HEK293 (cell line): ENCODE data around the gene TEX53.

Experiments used
- CTCF ChIA-PET: fragments of 350-600 bp; formaldehyde crosslinking; extraction: SDS; loops from one replicate; lab custom pipeline; 2021; ENCODE audit warnings: antibody characterized with exemption; lab: Yijun Ruan, JAX
- POLR2A ChIA-PET: fragments of 300-600 bp; formaldehyde crosslinking; extraction: SDS; loops from one replicate; lab custom pipeline; 2020; ENCODE audit warnings: antibody characterized with exemption, inconsistent platforms; lab: Yijun Ruan, JAX
- H3K27ac ChIP-seq: fragments of 200-500 bp; sonication (Bioruptor generic); 2 replicates; pipeline ENCODE4 v1.5.1; 2014; ENCODE audit warnings: low read depth, low read length, control low read depth, inconsistent platforms; ENCODE audit errors: extremely low read depth
- H3K36me3 ChIP-seq, 2 experiments: fragments of 200-500 bp in 1 of 2; sonication (Bioruptor generic) in 1 of 2; 1 replicate in 1 of 2; 2 replicates in 1 of 2; pipeline ENCODE4 v1.5.1; 2014 to 2017; ENCODE audit warnings: inconsistent platforms in 2 of 2, low read length in 2 of 2; ENCODE audit not compliant: control insufficient read depth in 2 of 2, insufficient read depth in 1 of 2
- H3K4me1 ChIP-seq: fragments of 200-500 bp; sonication (Bioruptor generic); 2 replicates; pipeline ENCODE4 v1.5.1; 2014; ENCODE audit warnings: mild to moderate bottlenecking, low read length, inconsistent platforms; ENCODE audit not compliant: control insufficient read depth, insufficient read depth
- H3K4me3 ChIP-seq: 2 replicates; pipeline ENCODE4 v1.5.1; 2011; ENCODE audit warnings: low read depth, mild to moderate bottlenecking, control low read depth, low read length, moderate library complexity
- H3K9me3 ChIP-seq: fragments of 200-500 bp; sonication (Bioruptor generic); 2 replicates; pipeline ENCODE4 v1.5.1; 2014; ENCODE audit warnings: low read depth, low read length, inconsistent platforms; ENCODE audit not compliant: control insufficient read depth, insufficient read depth
- EGR2 ChIP-seq: fragments of 450-650 bp; formaldehyde crosslinking; IDR thresholded peaks from 2 replicates; pipeline ENCODE4 v1.5.1; 2016; ENCODE audit warnings: low read depth, missing biosample characterization, missing genetic modification characterization
- HIC1 ChIP-seq: fragments of 450-650 bp; formaldehyde crosslinking; IDR thresholded peaks from 2 replicates; pipeline ENCODE4 v1.5.1; 2016; ENCODE audit warnings: missing biosample characterization, missing genetic modification characterization
- SCRT1 ChIP-seq: fragments of 450-650 bp; formaldehyde crosslinking; IDR thresholded peaks from 2 replicates; pipeline ENCODE4 v1.5.1; 2016; ENCODE audit warnings: missing biosample characterization, missing genetic modification characterization, borderline replicate concordance
- ZBTB1 ChIP-seq: fragments of 450-650 bp; formaldehyde crosslinking; IDR thresholded peaks from 2 replicates; pipeline ENCODE4 v1.5.1; 2016; ENCODE audit warnings: missing biosample characterization, missing genetic modification characterization
- ZBTB48 ChIP-seq: fragments of 450-650 bp; formaldehyde crosslinking; IDR thresholded peaks from 2 replicates; pipeline ENCODE4 v1.5.1; 2016; ENCODE audit warnings: missing biosample characterization, missing genetic modification characterization
- ZBTB8A ChIP-seq: fragments of 450-650 bp; formaldehyde crosslinking; IDR thresholded peaks from 2 replicates; pipeline ENCODE4 v1.5.1; 2016; ENCODE audit warnings: missing biosample characterization, missing genetic modification characterization
- ZNF16 ChIP-seq: fragments of 450-650 bp; formaldehyde crosslinking; IDR thresholded peaks from 2 replicates; pipeline ENCODE4 v1.5.1; 2016; ENCODE audit warnings: low read depth, missing biosample characterization, missing genetic modification characterization
- ZNF19 ChIP-seq: fragments of 450-650 bp; formaldehyde crosslinking; IDR thresholded peaks from 2 replicates; pipeline ENCODE4; 2016; ENCODE audit warnings: missing biosample characterization, missing genetic modification characterization, low read depth
- ZNF292 ChIP-seq: fragments of 450-650 bp; formaldehyde crosslinking; IDR thresholded peaks from 2 replicates; pipeline ENCODE4 v1.5.1; 2016; ENCODE audit warnings: low read depth, missing biosample characterization, missing genetic modification characterization, borderline replicate concordance
- ZNF404 ChIP-seq: fragments of 450-650 bp; formaldehyde crosslinking; IDR thresholded peaks from 2 replicates; pipeline ENCODE4 v1.5.1; 2017; ENCODE audit warnings: missing biosample characterization, missing genetic modification characterization
- ZNF423 ChIP-seq: fragments of 450-650 bp; formaldehyde crosslinking; IDR thresholded peaks from 2 replicates; pipeline ENCODE4 v1.5.1; 2016; ENCODE audit warnings: missing biosample characterization, missing genetic modification characterization
- ZNF426 ChIP-seq: fragments of 450-650 bp; formaldehyde crosslinking; IDR thresholded peaks from 2 replicates; pipeline ENCODE4 v1.5.1; 2017; ENCODE audit warnings: missing biosample characterization, missing genetic modification characterization, mild to moderate bottlenecking, inconsistent platforms, moderate library complexity
- ZNF48 ChIP-seq: fragments of 450-650 bp; formaldehyde crosslinking; IDR thresholded peaks from 2 replicates; pipeline ENCODE4 v1.5.1; 2016; ENCODE audit warnings: missing biosample characterization, missing genetic modification characterization
- ZNF518A ChIP-seq: fragments of 450-650 bp; formaldehyde crosslinking; conservative IDR thresholded peaks from 2 replicates; pipeline ENCODE4 v1.5.1; 2016; ENCODE audit warnings: low read depth, missing biosample characterization, missing genetic modification characterization
- ZNF549 ChIP-seq: fragments of 450-650 bp; IDR thresholded peaks from 2 replicates; pipeline ENCODE4 v1.5.1; 2018; ENCODE audit warnings: missing biosample characterization, missing genetic modification characterization, mild to moderate bottlenecking, inconsistent platforms, moderate library complexity
- ZNF645 ChIP-seq: fragments of 450-650 bp; formaldehyde crosslinking; IDR thresholded peaks from 2 replicates; pipeline ENCODE4; 2016; ENCODE audit warnings: missing biosample characterization, missing genetic modification characterization
- ZNF785 ChIP-seq: fragments of 450-650 bp; formaldehyde crosslinking; IDR thresholded peaks from 2 replicates; pipeline ENCODE4 v1.5.1; 2016; ENCODE audit warnings: missing biosample characterization, missing genetic modification characterization
- TF ChIP-seq, protein P1 (sequence below): fragments of 450-650 bp; formaldehyde crosslinking; conservative IDR thresholded peaks from 2 replicates; pipeline ENCODE4 v1.5.1; 2016; ENCODE audit warnings: low read depth, missing biosample characterization, missing genetic modification characterization
- TF ChIP-seq, protein P2 (sequence below): fragments of 450-650 bp; IDR thresholded peaks from 2 replicates; pipeline ENCODE4 v1.5.1; 2018; ENCODE audit warnings: missing biosample characterization, missing genetic modification characterization
- TF ChIP-seq, protein P3 (sequence below): fragments of 450-650 bp; formaldehyde crosslinking; IDR thresholded peaks from 2 replicates; pipeline ENCODE4 v1.5.1; 2017; ENCODE audit warnings: missing biosample characterization, missing genetic modification characterization

The TEX53 gene

GRCh38 chr9:114657705-114658104 lies at the start of gene TEX53:
TSS of gene TEX53 (minus strand) at chr9:114657805. CDS start at chr9:114657774, 31 bp downstream.
- no peak within 1 kb of the TSS for H3K27ac ChIP-seq
- H3K36me3 ChIP-seq, result no peaks in the 10 kb centered on the region
- no peaks in the 10 kb centered on the region for H3K9me3 ChIP-seq
- POLR2A ChIA-PET, result no interaction called here
- no peak for TF ChIP-seq ZNF404 (tag by site-specific recombination)
- no peak for TF ChIP-seq EGR2 (tag by site-specific recombination)
- TF ChIP-seq ZBTB48 (tag by site-specific recombination), result no peak
- TF ChIP-seq, protein P1, sequence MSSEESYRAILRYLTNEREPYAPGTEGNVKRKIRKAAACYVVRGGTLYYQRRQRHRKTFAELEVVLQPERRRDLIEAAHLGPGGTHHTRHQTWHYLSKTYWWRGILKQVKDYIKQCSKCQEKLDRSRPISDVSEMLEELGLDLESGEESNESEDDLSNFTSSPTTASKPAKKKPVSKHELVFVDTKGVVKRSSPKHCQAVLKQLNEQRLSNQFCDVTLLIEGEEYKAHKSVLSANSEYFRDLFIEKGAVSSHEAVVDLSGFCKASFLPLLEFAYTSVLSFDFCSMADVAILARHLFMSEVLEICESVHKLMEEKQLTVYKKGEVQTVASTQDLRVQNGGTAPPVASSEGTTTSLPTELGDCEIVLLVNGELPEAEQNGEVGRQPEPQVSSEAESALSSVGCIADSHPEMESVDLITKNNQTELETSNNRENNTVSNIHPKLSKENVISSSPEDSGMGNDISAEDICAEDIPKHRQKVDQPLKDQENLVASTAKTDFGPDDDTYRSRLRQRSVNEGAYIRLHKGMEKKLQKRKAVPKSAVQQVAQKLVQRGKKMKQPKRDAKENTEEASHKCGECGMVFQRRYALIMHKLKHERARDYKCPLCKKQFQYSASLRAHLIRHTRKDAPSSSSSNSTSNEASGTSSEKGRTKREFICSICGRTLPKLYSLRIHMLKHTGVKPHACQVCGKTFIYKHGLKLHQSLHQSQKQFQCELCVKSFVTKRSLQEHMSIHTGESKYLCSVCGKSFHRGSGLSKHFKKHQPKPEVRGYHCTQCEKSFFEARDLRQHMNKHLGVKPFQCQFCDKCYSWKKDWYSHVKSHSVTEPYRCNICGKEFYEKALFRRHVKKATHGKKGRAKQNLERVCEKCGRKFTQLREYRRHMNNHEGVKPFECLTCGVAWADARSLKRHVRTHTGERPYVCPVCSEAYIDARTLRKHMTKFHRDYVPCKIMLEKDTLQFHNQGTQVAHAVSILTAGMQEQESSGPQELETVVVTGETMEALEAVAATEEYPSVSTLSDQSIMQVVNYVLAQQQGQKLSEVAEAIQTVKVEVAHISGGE (tag by site-specific recombination), result no peak
- TF ChIP-seq ZNF16 (tag by site-specific recombination), result 0 out of 2 replicates have a peak, but pooled peaks have one; percentile 13
- no peak within 1 kb of the TSS for H3K4me3 ChIP-seq
- CTCF ChIA-PET, result interaction anchor here (0.6 to 1.1 kb wide), 5 partner anchors 24 to 545 kb away, joined by 3 to 6 read pairs (median 5); partner anchors contain the start of gene TEX48
- H3K4me1 ChIP-seq, result no peaks in the 10 kb centered on the region

GRCh38 chr9:114706711-114707110 lies 49.1 kb upstream of the TEX53 start:
- no peak overlapping the region for H3K4me3 ChIP-seq

DNA sequence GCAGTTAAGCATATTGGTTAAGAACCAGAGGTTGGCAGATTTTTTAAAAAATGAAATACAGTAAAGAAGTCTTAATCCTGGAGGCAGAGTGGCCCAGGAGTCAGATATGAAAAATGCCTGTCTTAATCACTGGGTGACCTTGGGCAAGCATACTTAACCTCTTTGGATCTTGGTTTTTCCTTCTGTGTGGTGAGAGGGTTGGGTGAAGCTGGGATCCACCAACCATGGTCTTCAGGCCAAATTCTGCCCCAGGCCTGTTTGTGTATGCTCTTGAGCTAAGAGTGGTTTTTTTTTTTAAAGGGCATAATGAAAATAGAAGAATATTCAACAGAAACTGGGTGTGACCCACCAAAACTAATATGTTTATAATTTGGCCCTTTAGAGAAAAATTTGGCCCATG lies 44.4 kb upstream of the TEX53 start:
- Histone ChIP-seq H3K9me3 (no peaks in the 10 kb centered on the region), H3K27ac (no peak overlapping the region), H3K36me3 (no peaks in the 10 kb centered on the region), H3K4me3 (no peak overlapping the region), H3K4me1 (no peaks in the 10 kb centered on the region)
- CTCF ChIA-PET, result interaction anchor here (0.7 to 0.8 kb wide), 4 partner anchors 21 to 852 kb away, joined by 3 read pairs; no protein-coding TSS in a partner anchor
- POLR2A ChIA-PET, result no interaction called here
- TF ChIP-seq HIC1 (no peak), ZNF19 (tag by site-specific recombination) (no peak), ZNF549 (tag by site-specific recombination) (no peak), ZNF518A (tag by site-specific recombination) (no peak), ZNF645 (tag by site-specific recombination) (no peak), ZBTB8A (no peak)
- TF ChIP-seq, protein P2, sequence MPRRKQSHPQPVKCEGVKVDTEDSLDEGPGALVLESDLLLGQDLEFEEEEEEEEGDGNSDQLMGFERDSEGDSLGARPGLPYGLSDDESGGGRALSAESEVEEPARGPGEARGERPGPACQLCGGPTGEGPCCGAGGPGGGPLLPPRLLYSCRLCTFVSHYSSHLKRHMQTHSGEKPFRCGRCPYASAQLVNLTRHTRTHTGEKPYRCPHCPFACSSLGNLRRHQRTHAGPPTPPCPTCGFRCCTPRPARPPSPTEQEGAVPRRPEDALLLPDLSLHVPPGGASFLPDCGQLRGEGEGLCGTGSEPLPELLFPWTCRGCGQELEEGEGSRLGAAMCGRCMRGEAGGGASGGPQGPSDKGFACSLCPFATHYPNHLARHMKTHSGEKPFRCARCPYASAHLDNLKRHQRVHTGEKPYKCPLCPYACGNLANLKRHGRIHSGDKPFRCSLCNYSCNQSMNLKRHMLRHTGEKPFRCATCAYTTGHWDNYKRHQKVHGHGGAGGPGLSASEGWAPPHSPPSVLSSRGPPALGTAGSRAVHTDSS (tag by site-specific recombination), result no peak
- TF ChIP-seq, protein P3, sequence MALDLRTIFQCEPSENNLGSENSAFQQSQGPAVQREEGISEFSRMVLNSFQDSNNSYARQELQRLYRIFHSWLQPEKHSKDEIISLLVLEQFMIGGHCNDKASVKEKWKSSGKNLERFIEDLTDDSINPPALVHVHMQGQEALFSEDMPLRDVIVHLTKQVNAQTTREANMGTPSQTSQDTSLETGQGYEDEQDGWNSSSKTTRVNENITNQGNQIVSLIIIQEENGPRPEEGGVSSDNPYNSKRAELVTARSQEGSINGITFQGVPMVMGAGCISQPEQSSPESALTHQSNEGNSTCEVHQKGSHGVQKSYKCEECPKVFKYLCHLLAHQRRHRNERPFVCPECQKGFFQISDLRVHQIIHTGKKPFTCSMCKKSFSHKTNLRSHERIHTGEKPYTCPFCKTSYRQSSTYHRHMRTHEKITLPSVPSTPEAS (tag by site-specific recombination), result no peak

More at GRCh38 chr9:114706711-114707110, 49.1 kb upstream of the TEX53 start:
- TF ChIP-seq ZNF292 (tag by site-specific recombination) (no peak), ZNF426 (tag by site-specific recombination) (no peak), ZNF48 (tag by site-specific recombination) (no peak), SCRT1 (tag by site-specific recombination) (no peak), ZNF423 (tag by site-specific recombination) (no peak), ZNF785 (tag by site-specific recombination) (no peak), ZBTB1 (tag by site-specific recombination) (no peak)
- Histone ChIP-seq H3K36me3 (no peaks in the 10 kb centered on the region), H3K4me1 (no peaks in the 10 kb centered on the region), H3K27ac (no peak overlapping the region), H3K9me3 (no peaks in the 10 kb centered on the region)
- ChIA-PET CTCF (interaction anchor here (0.5 to 2.2 kb wide), 6 partner anchors 11 to 302 kb away, joined by 3 to 16 read pairs (median 4); no protein-coding TSS in a partner anchor), POLR2A (no interaction called here)
